ENCODE measurements around the gene HCN4. TPM values are rescaled to one million over a fixed set of nuclear protein-coding genes. Genes with fewer than 3 reads are reported as not detected.

Gene HCN4
- total RNA-seq, 1 donor from 2014 or later: 0.72 TPM

GRCh38 chr15:73296609-73297353 is 72.0 kb downstream of the HCN4 start:
- no peak for DNase-seq (ENCODE audit: low spot score)

- DNase-seq (ENCODE audit: low spot score): no peak
Observed at GRCh38 chr15:73295630-73296286, 73.0 kb downstream of the HCN4 start.

GRCh38 chr15:73293773-73294172 is 75.0 kb downstream of the HCN4 start:
- no peak for DNase-seq (ENCODE audit: low spot score)

- no peak for DNase-seq (ENCODE audit: low spot score)
Observed at GRCh38 chr15:73291441-73291840, 77.3 kb downstream of the HCN4 start.

- no peak for DNase-seq (ENCODE audit: low spot score)
Observed at GRCh38 chr15:73287019-73287418, 81.7 kb downstream of the HCN4 start.

GRCh38 chr15:73286311-73286710 is 82.4 kb downstream of the HCN4 start:
- DNase-seq (ENCODE audit: low spot score): peak; percentile 32

GRCh38 chr15:73284090-73284716 is 84.6 kb downstream of the HCN4 start:
- peak; percentile 50 for DNase-seq (ENCODE audit: low spot score)

GRCh38 chr15:73283366-73283962 is 85.3 kb downstream of the HCN4 start:
- no peak for DNase-seq (ENCODE audit: low spot score)

GRCh38 chr15:73282567-73283365 is 86.0 kb downstream of the HCN4 start:
- DNase-seq (ENCODE audit: low spot score): no peak

- no peak for DNase-seq (ENCODE audit: low spot score)
Observed at GRCh38 chr15:73275862-73276261, 92.9 kb downstream of the HCN4 start.

- DNase-seq (ENCODE audit: low spot score): peak; percentile 65
Observed at GRCh38 chr15:73273181-73274002, 95.4 kb downstream of the HCN4 start.

- DNase-seq (ENCODE audit: low spot score): no peak
Observed at GRCh38 chr15:73270366-73271097, 98.2 kb downstream of the HCN4 start.

Other genes starting within 250 kb of the HCN4 start
- gene REC114, start 74.2 kb upstream of the HCN4 start, total RNA-seq (ENCODE audit: insufficient read depth, low replicate concordance): not detected